ENCODE data around the gene OXCT2.

Gene OXCT2

GRCh38 chr1:39761557-39762260, 9.4 kb downstream of the OXCT2 start:
- DNase-seq = no peak

GRCh38 chr1:39761016-39761415, 10.1 kb downstream of the OXCT2 start:
- DNase-seq = no peak

- DNase-seq = no peak
Measured at GRCh38 chr1:39760074-39761008, 10.8 kb downstream of the OXCT2 start.

GRCh38 chr1:39759436-39759726, 11.8 kb downstream of the OXCT2 start:
- no peak for DNase-seq

GRCh38 chr1:39758556-39759435, 12.4 kb downstream of the OXCT2 start:
- DNase-seq = no peak

- DNase-seq = no peak
Measured at GRCh38 chr1:39757501-39757900, 13.6 kb downstream of the OXCT2 start.

- peak in 1 of 2 experiments; percentile 5 for DNase-seq
Measured at GRCh38 chr1:39755965-39756659, 15.0 kb downstream of the OXCT2 start.

- no peak for DNase-seq
Measured at GRCh38 chr1:39754906-39755504, 16.1 kb downstream of the OXCT2 start.

GRCh38 chr1:39754026-39754570, 17.1 kb downstream of the OXCT2 start:
- DNase-seq = no peak

- no peak for DNase-seq
Measured at GRCh38 chr1:39753132-39754025, 17.8 kb downstream of the OXCT2 start.

- no peak for DNase-seq
Measured at GRCh38 chr1:39752703-39753102, 18.4 kb downstream of the OXCT2 start.

GRCh38 chr1:39751595-39751994, 19.6 kb downstream of the OXCT2 start:
- DNase-seq = no peak

- DNase-seq = no peak
Measured at GRCh38 chr1:39745016-39745670, 26.0 kb downstream of the OXCT2 start.

GRCh38 chr1:39738622-39739366, 32.4 kb downstream of the OXCT2 start, which contains the start of gene PPIE:
Gene PPIE, plus strand, starts transcription at chr1:39738882. Its CDS starts 19 bp downstream, at chr1:39738901.
- DNase-seq = peak; percentile 93 to 96

GRCh38 chr1:39737546-39738169, 33.5 kb downstream of the OXCT2 start:
- no peak for DNase-seq

- DNase-seq = no peak
Measured at GRCh38 chr1:39735731-39736130, 35.4 kb downstream of the OXCT2 start.

GRCh38 chr1:39733161-39733560, 38.0 kb downstream of the OXCT2 start:
- peak in 1 of 2 experiments; percentile 24 for DNase-seq

GRCh38 chr1:39732730-39733129, 38.4 kb downstream of the OXCT2 start:
- no peak for DNase-seq

- no peak for DNase-seq
Measured at GRCh38 chr1:39729842-39730241, 41.3 kb downstream of the OXCT2 start.
